ENCODE measurements around the gene DUSP7. TPM values are rescaled to one million over a fixed set of nuclear protein-coding genes. Genes with fewer than 3 reads are reported as not detected.

The DUSP7 gene
- total RNA-seq, 4 donors from 2014 or later: 5.9 to 15.6 (median 9.7) TPM

DNA sequence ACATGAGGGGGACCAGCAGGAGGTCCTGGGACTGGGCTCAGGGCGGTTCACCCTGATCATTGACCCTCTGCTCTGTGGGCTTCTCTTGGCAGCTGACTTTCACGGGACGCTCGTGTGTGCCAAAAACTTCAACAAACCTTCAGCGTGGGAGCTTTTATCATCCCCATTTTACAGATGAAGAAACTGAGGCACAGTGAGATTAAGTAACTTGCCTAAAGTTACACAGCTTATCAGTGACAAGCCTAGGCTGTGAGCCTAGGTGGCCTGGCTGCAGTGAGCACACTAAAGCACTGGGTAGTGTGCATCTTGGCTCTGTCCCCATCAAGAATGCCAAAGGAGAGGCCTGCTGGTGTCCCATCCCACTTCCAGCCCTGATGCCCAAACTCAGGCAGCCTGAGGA, 23.6 kb upstream of the DUSP7 start:
- TF ChIP-seq, protein P1, sequence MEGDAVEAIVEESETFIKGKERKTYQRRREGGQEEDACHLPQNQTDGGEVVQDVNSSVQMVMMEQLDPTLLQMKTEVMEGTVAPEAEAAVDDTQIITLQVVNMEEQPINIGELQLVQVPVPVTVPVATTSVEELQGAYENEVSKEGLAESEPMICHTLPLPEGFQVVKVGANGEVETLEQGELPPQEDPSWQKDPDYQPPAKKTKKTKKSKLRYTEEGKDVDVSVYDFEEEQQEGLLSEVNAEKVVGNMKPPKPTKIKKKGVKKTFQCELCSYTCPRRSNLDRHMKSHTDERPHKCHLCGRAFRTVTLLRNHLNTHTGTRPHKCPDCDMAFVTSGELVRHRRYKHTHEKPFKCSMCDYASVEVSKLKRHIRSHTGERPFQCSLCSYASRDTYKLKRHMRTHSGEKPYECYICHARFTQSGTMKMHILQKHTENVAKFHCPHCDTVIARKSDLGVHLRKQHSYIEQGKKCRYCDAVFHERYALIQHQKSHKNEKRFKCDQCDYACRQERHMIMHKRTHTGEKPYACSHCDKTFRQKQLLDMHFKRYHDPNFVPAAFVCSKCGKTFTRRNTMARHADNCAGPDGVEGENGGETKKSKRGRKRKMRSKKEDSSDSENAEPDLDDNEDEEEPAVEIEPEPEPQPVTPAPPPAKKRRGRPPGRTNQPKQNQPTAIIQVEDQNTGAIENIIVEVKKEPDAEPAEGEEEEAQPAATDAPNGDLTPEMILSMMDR (IDR thresholded peaks at IDR 0.05; ENCODE audit: low read depth): no peak

GRCh38 chr3:52078781-52079560, 22.6 kb upstream of the DUSP7 start:
- TF ChIP-seq, protein P1 (IDR thresholded peaks at IDR 0.05; ENCODE audit: low read depth): no peak

GRCh38 chr3:52077925-52078324, 21.6 kb upstream of the DUSP7 start:
- TF ChIP-seq, protein P1 (IDR thresholded peaks at IDR 0.05; ENCODE audit: low read depth): no peak

DNA sequence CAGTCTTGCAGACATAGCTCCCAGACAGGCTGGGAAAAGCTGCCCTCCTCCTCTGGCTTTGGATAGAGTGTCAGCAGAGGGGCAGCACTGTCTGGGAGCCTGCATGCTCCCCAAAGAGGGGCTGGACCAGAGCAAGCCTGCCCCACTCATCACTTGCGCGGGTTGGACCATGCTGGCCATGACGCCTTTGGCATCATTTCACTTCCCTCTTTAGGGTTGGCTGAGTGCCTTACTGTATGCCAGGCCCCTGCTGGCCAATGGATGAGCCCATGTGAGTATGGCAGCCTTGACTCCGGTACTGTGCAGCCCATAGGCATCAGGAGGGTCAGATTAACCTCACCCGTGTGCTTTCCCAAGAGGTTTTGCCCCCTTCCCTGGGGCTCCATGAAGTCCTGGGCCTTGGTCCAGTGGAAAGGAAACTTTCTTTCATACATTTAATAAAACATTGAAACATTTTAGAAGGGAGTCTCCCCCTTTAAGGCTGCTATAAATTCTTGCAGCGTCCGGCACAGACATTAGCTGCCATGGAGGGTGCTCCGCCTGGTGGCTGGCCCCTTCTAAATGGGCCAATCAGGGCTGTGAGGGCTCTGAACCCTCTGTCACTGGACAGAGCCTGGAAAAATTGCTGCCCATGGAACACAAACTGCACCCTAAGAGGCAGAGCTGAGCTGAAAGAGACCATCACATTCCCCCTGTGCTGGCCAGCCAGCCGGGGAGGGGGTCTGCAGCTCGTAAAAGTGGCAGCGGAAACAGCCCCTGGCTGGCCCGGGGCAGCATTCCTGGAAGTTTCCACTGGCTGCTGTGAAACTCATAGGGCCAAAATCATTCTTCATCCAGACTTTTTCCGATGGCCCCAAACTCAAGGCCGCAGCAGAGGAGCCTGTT, 20.8 kb upstream of the DUSP7 start:
- TF ChIP-seq, protein P1 (IDR thresholded peaks at IDR 0.05; ENCODE audit: low read depth): no peak

GRCh38 chr3:52073490-52073889, 17.1 kb upstream of the DUSP7 start:
- TF ChIP-seq, protein P1 (IDR thresholded peaks at IDR 0.05; ENCODE audit: low read depth): no peak

DNA sequence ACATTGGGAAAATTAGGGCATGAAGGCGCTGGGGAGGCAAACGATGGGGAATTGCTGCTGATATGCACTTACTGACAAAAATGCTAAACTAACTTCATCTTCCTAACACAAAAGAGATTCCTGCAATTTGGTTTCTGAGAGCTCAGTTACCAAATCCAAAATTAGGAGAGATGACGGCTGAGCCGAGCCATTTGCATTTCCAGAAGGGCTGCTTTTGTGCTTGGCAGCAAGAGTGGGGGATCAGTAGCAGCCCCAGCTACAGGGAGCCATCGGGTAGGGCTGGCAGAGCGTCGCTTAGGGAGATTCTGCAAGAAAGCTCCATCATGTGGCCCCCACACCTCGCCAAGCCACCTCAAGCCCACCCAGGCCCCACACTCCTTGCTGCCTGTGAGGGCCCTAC, 16.1 kb upstream of the DUSP7 start:
- TF ChIP-seq, protein P1 (IDR thresholded peaks at IDR 0.05; ENCODE audit: low read depth): no peak

DNA sequence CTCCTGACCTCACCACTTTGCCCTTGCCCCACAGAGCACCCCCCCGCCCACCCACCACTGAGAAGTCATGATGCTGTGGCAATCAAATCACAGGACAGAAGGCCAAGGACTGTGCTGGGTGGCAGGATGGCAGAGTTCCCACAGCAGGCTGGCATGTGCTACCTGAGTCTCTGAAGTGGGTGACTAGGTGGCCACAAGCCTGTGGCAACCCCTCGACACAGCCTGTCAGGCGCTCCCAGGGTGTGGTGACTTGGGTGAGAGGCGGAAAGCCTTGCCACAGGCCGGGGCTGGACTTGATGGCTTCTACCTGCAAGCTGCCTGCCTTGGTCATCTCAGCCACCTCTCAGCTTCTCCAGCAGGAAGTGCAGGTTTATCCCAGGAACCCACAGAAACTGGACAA, 15.6 kb upstream of the DUSP7 start:
- TF ChIP-seq, protein P1 (IDR thresholded peaks at IDR 0.05; ENCODE audit: low read depth): no peak
